Measurements from ENCODE around the gene SETD7. TPM values are rescaled to one million over a fixed set of nuclear protein-coding genes. Genes with fewer than 3 reads are reported as not detected.

The SETD7 gene
- total RNA-seq, 3 donors from 2014 or later = 10.2 to 68.4 (median 24.8) TPM

- no peaks in the 10 kb centered on the region for H3K9me3 ChIP-seq
- intact Hi-C loops (cut with DNase I, micrococcal nuclease) = no loop called here
- no peaks in the 10 kb centered on the region for H3K36me3 ChIP-seq (ENCODE audit: low read depth)
- DNase-seq (no peak), ATAC-seq (no peak)
- peaks cover 4% of the 10 kb centered on the region for H3K4me1 ChIP-seq (ENCODE audit: low read depth)
- TF ChIP-seq, protein P1, sequence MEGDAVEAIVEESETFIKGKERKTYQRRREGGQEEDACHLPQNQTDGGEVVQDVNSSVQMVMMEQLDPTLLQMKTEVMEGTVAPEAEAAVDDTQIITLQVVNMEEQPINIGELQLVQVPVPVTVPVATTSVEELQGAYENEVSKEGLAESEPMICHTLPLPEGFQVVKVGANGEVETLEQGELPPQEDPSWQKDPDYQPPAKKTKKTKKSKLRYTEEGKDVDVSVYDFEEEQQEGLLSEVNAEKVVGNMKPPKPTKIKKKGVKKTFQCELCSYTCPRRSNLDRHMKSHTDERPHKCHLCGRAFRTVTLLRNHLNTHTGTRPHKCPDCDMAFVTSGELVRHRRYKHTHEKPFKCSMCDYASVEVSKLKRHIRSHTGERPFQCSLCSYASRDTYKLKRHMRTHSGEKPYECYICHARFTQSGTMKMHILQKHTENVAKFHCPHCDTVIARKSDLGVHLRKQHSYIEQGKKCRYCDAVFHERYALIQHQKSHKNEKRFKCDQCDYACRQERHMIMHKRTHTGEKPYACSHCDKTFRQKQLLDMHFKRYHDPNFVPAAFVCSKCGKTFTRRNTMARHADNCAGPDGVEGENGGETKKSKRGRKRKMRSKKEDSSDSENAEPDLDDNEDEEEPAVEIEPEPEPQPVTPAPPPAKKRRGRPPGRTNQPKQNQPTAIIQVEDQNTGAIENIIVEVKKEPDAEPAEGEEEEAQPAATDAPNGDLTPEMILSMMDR (IDR thresholded peaks at IDR 0.05) = no peak
- no peak overlapping the region for H3K4me3 ChIP-seq
Observed at GRCh38 chr4:139562839-139563238, 6.8 kb upstream of the SETD7 start.

DNA sequence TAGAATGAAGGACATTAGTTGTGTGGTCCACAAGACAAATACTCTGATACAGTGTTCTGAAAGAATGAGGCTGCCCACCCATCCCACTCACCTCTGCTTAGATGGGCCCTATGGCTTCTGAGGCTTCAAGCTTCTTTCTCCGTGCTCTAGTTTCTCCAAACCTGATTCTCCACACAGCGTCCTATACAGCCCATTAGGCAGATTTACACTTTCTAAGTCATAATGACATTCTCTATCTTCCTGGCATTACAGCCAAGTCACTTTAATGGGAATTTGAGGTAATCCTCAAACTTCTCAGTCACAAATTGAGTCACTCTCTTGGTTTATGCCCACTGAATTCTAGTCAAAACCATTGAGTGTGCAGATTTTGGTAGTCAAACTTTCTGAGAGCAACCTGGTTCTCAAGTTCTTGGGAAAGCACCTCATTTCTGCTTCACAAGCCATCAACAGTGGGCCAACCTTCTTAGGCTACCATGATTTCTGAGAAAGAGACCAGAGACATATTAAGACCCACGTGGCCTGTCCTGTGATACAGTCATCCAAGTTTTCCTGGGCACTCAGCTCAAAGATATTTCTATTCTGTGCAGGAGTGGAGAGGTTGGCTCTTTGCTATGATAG lies 6.2 kb upstream of the SETD7 start:
- TF ChIP-seq, protein P1 (IDR thresholded peaks at IDR 0.05) = no peak
- H3K4me1 ChIP-seq (ENCODE audit: low read depth) = peaks cover 8% of the 10 kb centered on the region
- DNase-seq (no peak), ATAC-seq (no peak)
- H3K9me3 ChIP-seq = no peaks in the 10 kb centered on the region
- no peaks in the 10 kb centered on the region for H3K36me3 ChIP-seq (ENCODE audit: low read depth)
- H3K4me3 ChIP-seq = no peak overlapping the region
- intact Hi-C loops (cut with DNase I, micrococcal nuclease) = no loop called here

- H3K4me3 ChIP-seq = no peak overlapping the region
- TF ChIP-seq, protein P1 (IDR thresholded peaks at IDR 0.05) = no peak
- H3K4me1 ChIP-seq (ENCODE audit: low read depth) = peaks cover 8% of the 10 kb centered on the region
- H3K36me3 ChIP-seq (ENCODE audit: low read depth) = no peaks in the 10 kb centered on the region
- H3K9me3 ChIP-seq = no peaks in the 10 kb centered on the region
- intact Hi-C loops (cut with DNase I, micrococcal nuclease) = no loop called here
- no peak for DNase-seq
- no peak for ATAC-seq
Observed at GRCh38 chr4:139560406-139561104, 4.5 kb upstream of the SETD7 start.

GRCh38 chr4:139559687-139560086 lies 3.7 kb upstream of the SETD7 start:
- ATAC-seq = no peak

GRCh38 chr4:139559089-139559479 lies 3.1 kb upstream of the SETD7 start:
- Histone ChIP-seq H3K36me3 (ENCODE audit: low read depth) (no peaks in the 10 kb centered on the region), H3K4me1 (ENCODE audit: low read depth) (peaks cover 12% of the 10 kb centered on the region), H3K4me3 (no peak overlapping the region), H3K9me3 (no peaks in the 10 kb centered on the region)
- intact Hi-C loops (cut with DNase I, micrococcal nuclease) = no loop called here
- ATAC-seq (no peak), DNase-seq (no peak)
- TF ChIP-seq, protein P1 (IDR thresholded peaks at IDR 0.05) = no peak

More at GRCh38 chr4:139559687-139560086, 3.7 kb upstream of the SETD7 start:
- Histone ChIP-seq H3K36me3 (ENCODE audit: low read depth) (no peaks in the 10 kb centered on the region), H3K4me1 (ENCODE audit: low read depth) (peaks cover 8% of the 10 kb centered on the region), H3K9me3 (no peaks in the 10 kb centered on the region), H3K4me3 (no peak overlapping the region)
- intact Hi-C loops (cut with DNase I, micrococcal nuclease) = no loop called here
- no peak for DNase-seq
- TF ChIP-seq, protein P1 (IDR thresholded peaks at IDR 0.05) = no peak
